Osteoblast (primary cell): ENCODE measurements around the gene CNOT11. TPM values are rescaled to one million over a fixed set of nuclear protein-coding genes. Genes with fewer than 3 reads are reported as not detected.

Experiments used
- DNase-seq: peaks from one replicate; pipeline ENCODE4 v3.0.0; 2011; ENCODE audit warnings: low spot score, mixed read lengths; ENCODE audit not compliant: insufficient read length; ENCODE audit errors: missing footprints
- H2AFZ ChIP-seq: 2 replicates; pipeline ENCODE4 v1.6.0; 2011; ENCODE audit warnings: mild to moderate bottlenecking, low read length
- H3K27ac ChIP-seq: 2 replicates; pipeline ENCODE4 v1.5.1; 2011; ENCODE audit warnings: mild to moderate bottlenecking, low read depth, low read length, moderate library complexity
- H3K27me3 ChIP-seq: 2 replicates; pipeline ENCODE4 v1.6.0; 2012; ENCODE audit warnings: mild to moderate bottlenecking, control low read depth, inconsistent platforms, low read length, moderate library complexity; ENCODE audit not compliant: insufficient read depth
- H3K36me3 ChIP-seq: 2 replicates; pipeline ENCODE4 v1.5.1; 2011; ENCODE audit warnings: mild to moderate bottlenecking, low read length, control low read depth, moderate library complexity; ENCODE audit not compliant: insufficient read depth
- H3K4me1 ChIP-seq: 2 replicates; pipeline ENCODE4 v1.5.1; 2011; ENCODE audit warnings: mild to moderate bottlenecking, low read length, control low read depth, moderate library complexity; ENCODE audit not compliant: insufficient read depth
- H3K4me2 ChIP-seq: 2 replicates; pipeline ENCODE4 v1.6.0; 2011; ENCODE audit warnings: mild to moderate bottlenecking, low read length; ENCODE audit not compliant: insufficient read depth
- H3K4me3 ChIP-seq: fragments of 200-600 bp; sonication (generic); 3 replicates; pipeline ENCODE4 v1.5.1; 2012; ENCODE audit warnings: mild to moderate bottlenecking, low read length, inconsistent platforms; ENCODE audit not compliant: insufficient read depth
- H3K79me2 ChIP-seq: 2 replicates; pipeline ENCODE4 v1.6.0; 2012; ENCODE audit warnings: mild to moderate bottlenecking, low read length, control low read depth, inconsistent platforms; ENCODE audit not compliant: insufficient read depth
- H3K9me3 ChIP-seq: 2 replicates; pipeline ENCODE4 v1.5.1; 2011; ENCODE audit warnings: low read depth, low read length, control low read depth
- H4K20me1 ChIP-seq: 2 replicates; pipeline ENCODE4 v1.6.0; 2012; ENCODE audit warnings: mild to moderate bottlenecking, low read length, control low read depth; ENCODE audit not compliant: insufficient read depth
- total RNA-seq: library from RNA; depleted of rRNA; stranded (reverse); fragments of >200 nt; gene quantifications from 2 replicates; pipeline ENCODE4 v1.2.3, GENCODE V29; 2012
- TF ChIP-seq, protein P1 (sequence below): IDR thresholded peaks from 2 replicates; pipeline ENCODE4 v1.5.1; 2011; ENCODE audit warnings: mild to moderate bottlenecking, low read depth, low read length, moderate library complexity; ENCODE audit errors: extremely low read depth

The CNOT11 gene
- total RNA-seq, 1 donor: 43.4 TPM

DNA sequence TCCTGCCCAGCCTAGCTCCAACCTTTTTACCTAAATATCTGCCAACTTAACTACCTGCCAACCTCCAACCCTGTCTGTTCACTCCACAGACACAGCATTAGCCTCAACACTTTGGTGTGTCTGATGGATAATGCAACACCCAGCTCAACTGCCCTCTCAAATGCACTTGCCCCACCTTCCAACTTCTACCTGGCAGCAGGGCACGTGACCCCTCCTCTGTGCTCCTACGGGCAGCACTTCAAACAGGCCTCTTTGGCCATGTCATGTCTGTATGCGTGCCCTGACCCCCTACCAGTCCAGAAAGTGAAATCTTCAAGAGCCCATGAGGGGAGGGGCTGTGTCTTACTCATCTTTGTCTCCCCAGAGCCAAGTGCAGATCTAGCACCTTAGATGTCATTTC lies 30.3 kb downstream of the CNOT11 start:
- no peak overlapping the region for H3K27ac ChIP-seq
- no peak overlapping the region for H3K4me2 ChIP-seq
- peaks cover 8% of the 10 kb centered on the region for H3K79me2 ChIP-seq
- H4K20me1 ChIP-seq: no peaks in the 10 kb centered on the region
- TF ChIP-seq, protein P1, sequence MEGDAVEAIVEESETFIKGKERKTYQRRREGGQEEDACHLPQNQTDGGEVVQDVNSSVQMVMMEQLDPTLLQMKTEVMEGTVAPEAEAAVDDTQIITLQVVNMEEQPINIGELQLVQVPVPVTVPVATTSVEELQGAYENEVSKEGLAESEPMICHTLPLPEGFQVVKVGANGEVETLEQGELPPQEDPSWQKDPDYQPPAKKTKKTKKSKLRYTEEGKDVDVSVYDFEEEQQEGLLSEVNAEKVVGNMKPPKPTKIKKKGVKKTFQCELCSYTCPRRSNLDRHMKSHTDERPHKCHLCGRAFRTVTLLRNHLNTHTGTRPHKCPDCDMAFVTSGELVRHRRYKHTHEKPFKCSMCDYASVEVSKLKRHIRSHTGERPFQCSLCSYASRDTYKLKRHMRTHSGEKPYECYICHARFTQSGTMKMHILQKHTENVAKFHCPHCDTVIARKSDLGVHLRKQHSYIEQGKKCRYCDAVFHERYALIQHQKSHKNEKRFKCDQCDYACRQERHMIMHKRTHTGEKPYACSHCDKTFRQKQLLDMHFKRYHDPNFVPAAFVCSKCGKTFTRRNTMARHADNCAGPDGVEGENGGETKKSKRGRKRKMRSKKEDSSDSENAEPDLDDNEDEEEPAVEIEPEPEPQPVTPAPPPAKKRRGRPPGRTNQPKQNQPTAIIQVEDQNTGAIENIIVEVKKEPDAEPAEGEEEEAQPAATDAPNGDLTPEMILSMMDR: no peak
- no peaks in the 10 kb centered on the region for H3K4me1 ChIP-seq
- no peak for DNase-seq
- peaks cover 62% of the 10 kb centered on the region for H3K36me3 ChIP-seq
- H2AFZ ChIP-seq: no peak overlapping the region
- no peak overlapping the region for H3K4me3 ChIP-seq
- H3K27me3 ChIP-seq: no peaks in the 10 kb centered on the region
- no peaks in the 10 kb centered on the region for H3K9me3 ChIP-seq

DNA sequence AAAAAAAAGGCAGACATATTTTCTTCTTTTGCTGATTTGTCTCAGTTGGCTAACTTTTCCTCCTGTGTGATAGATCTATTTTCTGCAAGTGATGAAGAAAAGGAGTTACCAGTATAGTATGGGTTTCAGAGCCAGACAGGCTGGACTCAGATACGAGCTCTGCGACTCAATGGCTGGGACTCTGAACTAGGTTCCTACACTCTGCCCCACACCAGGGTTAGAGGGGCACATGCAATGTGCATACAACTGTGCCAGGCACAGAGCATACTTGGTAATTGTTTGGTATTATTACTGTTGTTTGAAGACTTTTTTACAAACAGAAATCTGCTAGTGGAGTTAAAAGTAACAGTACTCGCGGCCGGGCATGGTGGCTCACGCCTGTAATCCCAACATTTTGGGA lies 34.0 kb downstream of the CNOT11 start:
- Histone ChIP-seq H3K79me2 (peaks cover 10% of the 10 kb centered on the region), H3K4me2 (no peak overlapping the region), H3K4me1 (no peaks in the 10 kb centered on the region), H3K27ac (no peak overlapping the region), H2AFZ (no peak overlapping the region), H3K36me3 (peaks cover 48% of the 10 kb centered on the region), H3K4me3 (no peak overlapping the region), H3K9me3 (no peaks in the 10 kb centered on the region), H3K27me3 (no peaks in the 10 kb centered on the region), H4K20me1 (no peaks in the 10 kb centered on the region)
- TF ChIP-seq, protein P1: no peak
- DNase-seq: no peak

DNA sequence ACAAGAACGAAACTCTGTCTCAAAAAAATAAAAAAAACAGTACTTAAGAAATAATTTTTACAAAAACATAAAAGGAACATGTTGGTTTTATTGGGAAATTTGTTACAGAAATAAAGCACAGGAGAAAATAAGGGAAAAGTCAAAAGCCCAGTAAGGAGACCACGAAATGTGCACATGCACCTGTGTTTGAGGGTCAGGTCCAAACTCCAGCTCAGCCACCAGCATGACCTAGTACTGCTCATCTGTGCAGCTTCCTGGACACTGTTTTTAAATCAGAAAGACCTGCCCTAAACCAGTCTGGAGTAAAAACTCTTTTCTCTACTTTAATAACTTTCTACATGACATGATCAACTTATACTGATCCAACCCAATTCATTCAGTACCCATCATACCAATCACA lies 34.6 kb downstream of the CNOT11 start:
- H4K20me1 ChIP-seq: no peaks in the 10 kb centered on the region

DNA sequence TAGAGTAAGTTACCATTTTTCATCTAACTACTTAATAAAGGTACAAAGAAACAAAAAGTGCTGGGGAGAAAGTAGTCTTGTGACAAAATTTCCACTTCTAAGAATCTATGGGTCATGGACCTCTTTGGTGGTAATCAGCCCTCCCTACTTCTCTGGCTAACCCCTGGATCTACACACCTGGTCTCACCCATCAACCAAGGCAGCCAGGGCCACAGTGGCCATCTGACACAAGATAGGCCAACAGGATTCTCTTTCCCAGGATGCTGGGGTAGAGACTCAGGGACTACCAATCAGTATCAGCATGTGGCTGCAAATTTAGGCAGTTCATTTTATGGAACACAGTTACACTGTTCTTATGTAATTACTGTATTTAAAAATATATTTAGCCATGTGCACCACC lies 38.0 kb downstream of the CNOT11 start:
- Histone ChIP-seq H3K79me2 (peaks cover 27% of the 10 kb centered on the region), H3K4me3 (no peak overlapping the region), H2AFZ (no peak overlapping the region), H3K4me2 (no peak overlapping the region), H4K20me1 (peaks cover 10% of the 10 kb centered on the region), H3K27ac (no peak overlapping the region), H3K27me3 (no peaks in the 10 kb centered on the region), H3K4me1 (peaks cover 2% of the 10 kb centered on the region), H3K9me3 (no peaks in the 10 kb centered on the region), H3K36me3 (peaks cover 38% of the 10 kb centered on the region)
- no peak for DNase-seq
- TF ChIP-seq, protein P1: no peak

More for the DNA sequence above, 34.6 kb downstream of the CNOT11 start:
- TF ChIP-seq, protein P1: no peak
- no peak overlapping the region for H3K27ac ChIP-seq
- no peak for DNase-seq
- H3K4me2 ChIP-seq: no peak overlapping the region
- H2AFZ ChIP-seq: no peak overlapping the region
- no peak overlapping the region for H3K4me3 ChIP-seq
- H3K27me3 ChIP-seq: no peaks in the 10 kb centered on the region
- H3K79me2 ChIP-seq: peaks cover 10% of the 10 kb centered on the region
- peaks cover 42% of the 10 kb centered on the region for H3K36me3 ChIP-seq
- H3K4me1 ChIP-seq: no peaks in the 10 kb centered on the region
- H3K9me3 ChIP-seq: no peaks in the 10 kb centered on the region
